Caco-2 (cell line): ENCODE results near the gene HMCN2. TPM values are rescaled to one million over a fixed set of nuclear protein-coding genes. Genes with fewer than 3 reads are reported as not detected.

ENCODE experiments used
- BruUV-seq: library from RNA; stranded (reverse); fragments of 400-500 nt; replicated peaks from 2 replicates; lab custom pipeline; 2021; lab: Mats Ljungman, UMichigan
- CTCF ChIA-PET: fragments of 300-600 bp; sonication (Branson Sonifier 250); formaldehyde crosslinking; loops from one replicate; lab custom pipeline; 2022; ENCODE audit warnings: antibody characterized with exemption; lab: Charles Lee
- POLR2A ChIA-PET: fragments of 300-600 bp; sonication (Branson Sonifier 250); formaldehyde crosslinking; loops from one replicate; lab custom pipeline; 2022; ENCODE audit warnings: antibody characterized with exemption; lab: Charles Lee
- DNase-seq, 2 experiments: peaks; one replicate each; pipeline versions ENCODE4 v3.0.0 to v3.0.0-alpha.2; 2020 to 2022
- H3K27me3 ChIP-seq: replicated peaks from 2 replicates; pipeline ENCODE4 v1.6.0; 2011; ENCODE audit warnings: low read length; ENCODE audit not compliant: control insufficient read depth, insufficient read depth
- H3K36me3 ChIP-seq: 2 replicates; pipeline ENCODE4 v1.5.1; 2011; ENCODE audit warnings: low read length; ENCODE audit not compliant: control insufficient read depth, insufficient read depth
- H3K4me1 ChIP-seq: fragments of 250-450 bp; sonication (Bioruptor Pico); 2 replicates; pipeline ENCODE4 v1.5.1; 2020; ENCODE audit warnings: mild to moderate bottlenecking
- H3K4me3 ChIP-seq: 2 replicates; pipeline ENCODE4 v1.5.1; 2011; ENCODE audit warnings: low read depth, mild to moderate bottlenecking, control low read depth, low read length
- H3K9me3 ChIP-seq: fragments of 250-450 bp; sonication (Bioruptor Pico); 2 replicates; pipeline ENCODE4 v1.5.1; 2020; ENCODE audit warnings: mild to moderate bottlenecking, moderate library complexity
- H3K27ac Mint-ChIP-seq: one replicate; pipeline ENCODE4 v1.8.0; 2022; ENCODE audit warnings: mixed read lengths; ENCODE audit not compliant: unreplicated experiment
- H3K27me3 Mint-ChIP-seq: one replicate; pipeline ENCODE4 v1.8.0; 2022; ENCODE audit warnings: mixed read lengths; ENCODE audit not compliant: insufficient read depth, unreplicated experiment
- H3K36me3 Mint-ChIP-seq: one replicate; pipeline ENCODE4 v1.8.0; 2022; ENCODE audit warnings: mild to moderate bottlenecking, mixed read lengths; ENCODE audit not compliant: insufficient read depth, unreplicated experiment
- H3K4me1 Mint-ChIP-seq: one replicate; pipeline ENCODE4 v1.8.0; 2022; ENCODE audit warnings: low read depth, mixed read lengths; ENCODE audit not compliant: unreplicated experiment
- H3K4me3 Mint-ChIP-seq: one replicate; pipeline ENCODE4 v1.8.0; 2022; ENCODE audit warnings: mild to moderate bottlenecking, moderate library complexity, mixed read lengths; ENCODE audit not compliant: unreplicated experiment
- H3K9me3 Mint-ChIP-seq: one replicate; pipeline ENCODE4 v1.8.0; 2022; ENCODE audit warnings: mixed read lengths; ENCODE audit not compliant: unreplicated experiment
- CTCF ChIP-seq, 2 experiments: fragments of 200-600 bp in 1 of 2; IDR thresholded peaks; 1 replicate in 1 of 2; 2 replicates in 1 of 2; pipeline versions ENCODE4 v1.5.1 to v1.8.0; 2011 to 2022; ENCODE audit warnings: antibody characterized with exemption in 1 of 2, control low read depth in 1 of 2, inconsistent platforms in 1 of 2, low read depth in 1 of 2, low read length in 1 of 2, mild to moderate bottlenecking in 1 of 2, moderate library complexity in 1 of 2; ENCODE audit not compliant: insufficient read depth in 1 of 2, severe bottlenecking in 1 of 2, unreplicated experiment in 1 of 2
- intact Hi-C: fragments of 100-400 bp; cut with micrococcal nuclease; formaldehyde crosslinking; loops from one replicate; pipeline ENCODE4 v1.10.0; 2022; ENCODE audit not compliant: unreplicated experiment
- total RNA-seq: library from RNA; stranded (reverse); gene quantifications from 2 replicates; pipeline ENCODE4 v1.2.3, GENCODE V29; 2022

Gene HMCN2
- total RNA-seq, 1 experiment from 2014 or later: 0.41 TPM

GRCh38 chr9:130424595-130425454 is 159.3 kb downstream of the HMCN2 start:
- CTCF ChIA-PET: interaction anchor here (1.1 kb wide), 1 partner anchor 26 kb away, joined by 3 read pairs; no protein-coding TSS in a partner anchor
- H3K4me1 ChIP-seq: peaks cover 31% of the 10 kb centered on the region
- H3K4me3 Mint-ChIP-seq: peak overlapping the region; percentile 28
- H3K4me1 Mint-ChIP-seq: peaks cover 14% of the 10 kb centered on the region
- no peak overlapping the region for H3K4me3 ChIP-seq
- H3K36me3 Mint-ChIP-seq: no peaks in the 10 kb centered on the region
- DNase-seq: no peak
- H3K27me3 ChIP-seq: no peaks in the 10 kb centered on the region
- H3K36me3 ChIP-seq: no peaks in the 10 kb centered on the region
- H3K27me3 Mint-ChIP-seq: no peaks in the 10 kb centered on the region
- intact Hi-C loops: no loop called here
- TF ChIP-seq CTCF (IDR thresholded peaks at IDR 0.05; ENCODE audit: insufficient read depth in 1 of 2, low read depth in 1 of 2, low read length in 1 of 2, severe bottlenecking in 1 of 2, unreplicated experiment in 1 of 2): no peak
- H3K27ac Mint-ChIP-seq: peak overlapping the region; percentile 63
- POLR2A ChIA-PET: no interaction called here
- no TSS peak for BruUV-seq
- no peaks in the 10 kb centered on the region for H3K9me3 Mint-ChIP-seq
- no peaks in the 10 kb centered on the region; the same call in 1 of the 2 replicates for H3K9me3 ChIP-seq

- peaks cover 14% of the 10 kb centered on the region for H3K4me1 Mint-ChIP-seq
- BruUV-seq: no TSS peak
- H3K9me3 Mint-ChIP-seq: no peaks in the 10 kb centered on the region
- H3K9me3 ChIP-seq: peaks cover 8% of the 10 kb centered on the region; the same call in 1 of the 2 replicates
- H3K27ac Mint-ChIP-seq: peak overlapping the region; percentile 72
- no peak overlapping the region; the same call in 1 of the 2 replicates for H3K4me3 ChIP-seq
- no peaks in the 10 kb centered on the region for H3K27me3 ChIP-seq
- no peaks in the 10 kb centered on the region for H3K36me3 ChIP-seq
- ChIA-PET CTCF (interaction anchor here (1.0 to 1.1 kb wide), 2 partner anchors 25 to 104 kb away, joined by 3 to 4 read pairs; no protein-coding TSS in a partner anchor), POLR2A (no interaction called here)
- no peak for TF ChIP-seq CTCF (IDR thresholded peaks at IDR 0.05; ENCODE audit: insufficient read depth in 1 of 2, low read depth in 1 of 2, low read length in 1 of 2, severe bottlenecking in 1 of 2, unreplicated experiment in 1 of 2)
- H3K4me1 ChIP-seq: peaks cover 31% of the 10 kb centered on the region
- peak overlapping the region; percentile 28 for H3K4me3 Mint-ChIP-seq
- no peaks in the 10 kb centered on the region for H3K27me3 Mint-ChIP-seq
- no peaks in the 10 kb centered on the region for H3K36me3 Mint-ChIP-seq
- DNase-seq: peak; percentile 75 to 84
- intact Hi-C loops: no loop called here
Observed at GRCh38 chr9:130425741-130426466, 160.3 kb downstream of the HMCN2 start.

- POLR2A ChIA-PET: no interaction called here
- CTCF ChIA-PET: interaction anchor here (0.6 to 1.0 kb wide), 3 partner anchors 58 to 267 kb away, joined by 3 to 4 read pairs (median 4); partner anchors contain the start of gene EXOSC2
Observed at GRCh38 chr9:130426467-130426773, 160.9 kb downstream of the HMCN2 start.

More at GRCh38 chr9:130426467-130426773, 160.9 kb downstream of the HMCN2 start:
- peaks cover 14% of the 10 kb centered on the region for H3K4me1 Mint-ChIP-seq
- intact Hi-C loops: no loop called here
- peak overlapping the region; percentile 72 for H3K27ac Mint-ChIP-seq
- H3K4me3 Mint-ChIP-seq: no peak overlapping the region
- TF ChIP-seq CTCF (IDR thresholded peaks at IDR 0.05; ENCODE audit: insufficient read depth in 1 of 2, low read depth in 1 of 2, low read length in 1 of 2, severe bottlenecking in 1 of 2, unreplicated experiment in 1 of 2): no peak
- peaks cover 31% of the 10 kb centered on the region for H3K4me1 ChIP-seq
- peaks cover 8% of the 10 kb centered on the region; the same call in 1 of the 2 replicates for H3K9me3 ChIP-seq
- no peaks in the 10 kb centered on the region for H3K27me3 ChIP-seq
- DNase-seq: no peak
- no peaks in the 10 kb centered on the region for H3K36me3 Mint-ChIP-seq
- H3K27me3 Mint-ChIP-seq: no peaks in the 10 kb centered on the region
- H3K36me3 ChIP-seq: no peaks in the 10 kb centered on the region
- no TSS peak for BruUV-seq
- H3K4me3 ChIP-seq: no peak overlapping the region
- H3K9me3 Mint-ChIP-seq: no peaks in the 10 kb centered on the region
